GM21360 (cell line): ENCODE measurements around the gene SH2B3.
"Not testable (repeated sequence)": the region's sequence is repeated elsewhere in the genome, so short reads cannot be mapped to it uniquely, and the experiment has no call there.

Source experiments
- ATAC-seq: cut with Tn5 transposase; IDR thresholded peaks from one replicate; pipeline ENCODE4 v1.9.1; 2021; ENCODE audit warnings: mild to moderate bottlenecking, moderate library complexity; ENCODE audit not compliant: unreplicated experiment

Gene SH2B3

GRCh38 chr12:111405859-111406473 is at the start of gene SH2B3:
Gene SH2B3 (plus strand): TSS chr12:111405923. CDS start chr12:111418146, 12,223 bp downstream.
- ATAC-seq: peak; percentile 1

GRCh38 chr12:111359231-111359913 is 46.4 kb upstream of the SH2B3 start:
- ATAC-seq: no peak

- no peak for ATAC-seq
These were observed 45.8 kb upstream of the SH2B3 start for GRCh38 chr12:111359914-111360276.

- no peak for ATAC-seq
These were observed 45.3 kb upstream of the SH2B3 start for GRCh38 chr12:111360325-111360930.

GRCh38 chr12:111361073-111361716 is 44.5 kb upstream of the SH2B3 start:
- ATAC-seq: no peak

GRCh38 chr12:111361717-111362576 is 43.8 kb upstream of the SH2B3 start:
- no peak for ATAC-seq

GRCh38 chr12:111362687-111363475 is 42.8 kb upstream of the SH2B3 start:
- no peak for ATAC-seq

GRCh38 chr12:111363578-111363977 is 42.1 kb upstream of the SH2B3 start:
- no peak for ATAC-seq

GRCh38 chr12:111366075-111366474 is 39.6 kb upstream of the SH2B3 start:
- no peak for ATAC-seq

- ATAC-seq: no peak
These were observed 39.1 kb upstream of the SH2B3 start for GRCh38 chr12:111366583-111366982.

GRCh38 chr12:111367661-111368221 is 38.0 kb upstream of the SH2B3 start:
- no peak for ATAC-seq

GRCh38 chr12:111368291-111368787 is 37.4 kb upstream of the SH2B3 start:
- no peak for ATAC-seq

- ATAC-seq: peak; percentile 84
These were observed 36.8 kb upstream of the SH2B3 start, which contains the start of gene PHETA1 for GRCh38 chr12:111368788-111369495. Gene PHETA1 (minus strand): TSS chr12:111369095. CDS start chr12:111363427, 5,668 bp downstream.

GRCh38 chr12:111369496-111370220 is 36.1 kb upstream of the SH2B3 start:
- ATAC-seq: no peak

GRCh38 chr12:111373231-111373630 is 32.5 kb upstream of the SH2B3 start:
- not testable (repeated sequence) for ATAC-seq

GRCh38 chr12:111377440-111377839 is 28.3 kb upstream of the SH2B3 start:
- no peak for ATAC-seq

GRCh38 chr12:111379942-111380554 is 25.7 kb upstream of the SH2B3 start:
- no peak for ATAC-seq

GRCh38 chr12:111384596-111384995 is 21.1 kb upstream of the SH2B3 start:
- no peak for ATAC-seq
